CMK (cell line): ENCODE results near the gene FXN.
"Not testable (repeated sequence)": the region's sequence is repeated elsewhere in the genome, so short reads cannot be mapped to it uniquely, and the experiment has no call there.

ENCODE experiments used
- DNase-seq: peaks from one replicate; pipeline ENCODE4 v3.0.0-alpha.2; 2010; ENCODE audit warnings: low read depth

Gene FXN

GRCh38 chr9:69035438-69036308 lies at the start of gene FXN:
FXN (plus strand) TSS chr9:69035752; CDS start chr9:69035783, 31 bp downstream.
- DNase-seq, result no peak

GRCh38 chr9:68986949-68987348 lies 48.6 kb upstream of the FXN start:
- DNase-seq, result not testable (repeated sequence)

- no peak for DNase-seq
These were observed 44.1 kb upstream of the FXN start for GRCh38 chr9:68991457-68991856.

- DNase-seq, result no peak
These were observed 39.8 kb upstream of the FXN start for GRCh38 chr9:68995776-68996175.

- no peak for DNase-seq
These were observed 39.1 kb upstream of the FXN start for GRCh38 chr9:68996462-68996861.

GRCh38 chr9:68997666-68998065 lies 37.9 kb upstream of the FXN start:
- DNase-seq, result no peak

GRCh38 chr9:68998385-68998784 lies 37.2 kb upstream of the FXN start:
- DNase-seq, result no peak

GRCh38 chr9:68998812-68999211 lies 36.7 kb upstream of the FXN start:
- DNase-seq, result peak; percentile 72

- no peak for DNase-seq
These were observed 36.0 kb upstream of the FXN start for GRCh38 chr9:68999393-69000105.

- DNase-seq, result no peak
These were observed 33.6 kb upstream of the FXN start for GRCh38 chr9:69001921-69002320.

- no peak for DNase-seq
These were observed 32.5 kb upstream of the FXN start for GRCh38 chr9:69003051-69003450.

GRCh38 chr9:69004836-69005235 lies 30.7 kb upstream of the FXN start:
- no peak for DNase-seq

GRCh38 chr9:69009708-69010107 lies 25.8 kb upstream of the FXN start:
- no peak for DNase-seq

GRCh38 chr9:69012696-69013381 lies 22.7 kb upstream of the FXN start:
- DNase-seq, result no peak

- no peak for DNase-seq
These were observed 22.2 kb upstream of the FXN start for GRCh38 chr9:69013382-69013727.

- no peak for DNase-seq
These were observed 21.5 kb upstream of the FXN start, which contains the start of gene PRKACG for GRCh38 chr9:69014013-69014412. PRKACG (minus strand) TSS chr9:69014113; CDS start chr9:69014092, 21 bp downstream.

- no peak for DNase-seq
These were observed 19.1 kb upstream of the FXN start for GRCh38 chr9:69016191-69017096.

- DNase-seq, result no peak
These were observed 16.8 kb upstream of the FXN start for GRCh38 chr9:69018737-69019136.

GRCh38 chr9:69019808-69020207 lies 15.7 kb upstream of the FXN start:
- no peak for DNase-seq

- no peak for DNase-seq
These were observed 15.0 kb upstream of the FXN start for GRCh38 chr9:69020301-69021145.

GRCh38 chr9:69023650-69024049 lies 11.9 kb upstream of the FXN start:
- no peak for DNase-seq
